Astrocyte (in vitro differentiated cells and primary cell): Measurements from ENCODE around the gene CPOX. TPM values are rescaled to one million over a fixed set of nuclear protein-coding genes. Genes with fewer than 3 reads are reported as not detected.

ENCODE experiments used
- DNase-seq: peaks from one replicate; pipeline ENCODE4 v3.0.0-alpha.2; 2010; ENCODE audit warnings: low read depth
- FAIRE-seq: peaks from 2 replicates; lab custom pipeline; 2011; peaks lifted over from hg19 to GRCh38; lab: Jason Lieb, UNC
- H2AFZ ChIP-seq: 2 replicates; pipeline ENCODE4 v1.6.0; 2012; ENCODE audit warnings: low read depth, low read length, inconsistent platforms
- H3K27ac ChIP-seq: 2 replicates; pipeline ENCODE4 v1.5.1; 2011; ENCODE audit warnings: low read depth, low read length, inconsistent platforms
- H3K27me3 ChIP-seq: 2 replicates; pipeline ENCODE4 v1.6.0; 2011; ENCODE audit warnings: low read length, inconsistent platforms; ENCODE audit not compliant: insufficient read depth
- H3K36me3 ChIP-seq: 2 replicates; pipeline ENCODE4 v1.5.1; 2011; ENCODE audit warnings: low read length, inconsistent platforms; ENCODE audit not compliant: insufficient read depth
- H3K4me1 ChIP-seq: 2 replicates; pipeline ENCODE4 v1.5.1; 2011; ENCODE audit warnings: low read length, inconsistent platforms; ENCODE audit not compliant: insufficient read depth
- H3K4me2 ChIP-seq: 2 replicates; pipeline ENCODE4 v1.6.0; 2012; ENCODE audit warnings: low read length, inconsistent platforms
- H3K4me3 ChIP-seq: 2 replicates; pipeline ENCODE4 v1.5.1; 2011; ENCODE audit warnings: low read depth, mild to moderate bottlenecking, low read length, inconsistent platforms; ENCODE audit not compliant: insufficient read depth
- H3K79me2 ChIP-seq: 2 replicates; pipeline ENCODE4 v1.6.0; 2012; ENCODE audit warnings: mild to moderate bottlenecking, low read length, inconsistent platforms; ENCODE audit not compliant: insufficient read depth
- H3K9ac ChIP-seq: 2 replicates; pipeline ENCODE4 v1.6.0; 2012; ENCODE audit warnings: mild to moderate bottlenecking, low read length, inconsistent platforms
- H3K9me3 ChIP-seq: 2 replicates; pipeline ENCODE4 v1.5.1; 2012; ENCODE audit warnings: low read depth, mild to moderate bottlenecking, low read length, inconsistent platforms; ENCODE audit not compliant: insufficient read depth
- H4K20me1 ChIP-seq: 2 replicates; pipeline ENCODE4 v1.6.0; 2012; ENCODE audit warnings: low read length, inconsistent platforms; ENCODE audit not compliant: insufficient read depth
- H3K27ac Mint-ChIP-seq: one replicate; pipeline ENCODE4 v1.8.0; 2021; ENCODE audit warnings: mild to moderate bottlenecking, mixed read lengths; ENCODE audit not compliant: unreplicated experiment
- H3K27me3 Mint-ChIP-seq: one replicate; pipeline ENCODE4 v1.8.0; 2021; ENCODE audit warnings: low read depth, mixed read lengths; ENCODE audit not compliant: unreplicated experiment
- H3K36me3 Mint-ChIP-seq: one replicate; pipeline ENCODE4 v1.8.0; 2021; ENCODE audit warnings: low read depth, mixed read lengths; ENCODE audit not compliant: unreplicated experiment
- H3K4me1 Mint-ChIP-seq: one replicate; pipeline ENCODE4 v1.8.0; 2021; ENCODE audit warnings: low read depth, mixed read lengths; ENCODE audit not compliant: unreplicated experiment
- H3K4me3 Mint-ChIP-seq: one replicate; pipeline ENCODE4 v1.8.0; 2021; ENCODE audit warnings: mild to moderate bottlenecking, moderate library complexity, mixed read lengths; ENCODE audit not compliant: unreplicated experiment
- H3K9me3 Mint-ChIP-seq: one replicate; pipeline ENCODE4 v1.8.0; 2021; ENCODE audit warnings: mild to moderate bottlenecking, mixed read lengths; ENCODE audit not compliant: unreplicated experiment
- CTCF ChIP-seq: IDR thresholded peaks from 2 replicates; pipeline ENCODE4 v1.5.1; 2011; ENCODE audit warnings: low read depth, mild to moderate bottlenecking, inconsistent platforms, low read length, moderate library complexity; ENCODE audit not compliant: insufficient read depth
- EZH2 ChIP-seq: IDR thresholded peaks from 2 replicates; pipeline ENCODE4 v1.6.1; 2012; ENCODE audit warnings: mild to moderate bottlenecking, low read length, inconsistent platforms; ENCODE audit not compliant: insufficient read depth
- total RNA-seq: library from RNA; stranded (reverse); gene quantifications from 2 replicates; pipeline ENCODE4 v1.2.1, GENCODE V29; 2021

The CPOX gene
- total RNA-seq, 1 donor from 2014 or later, result 23.7 TPM

GRCh38 chr3:98565237-98565643 is 28.2 kb downstream of the CPOX start:
- no peaks in the 10 kb centered on the region for H3K79me2 ChIP-seq
- no peaks in the 10 kb centered on the region for H3K27me3 ChIP-seq
- peaks cover 4% of the 10 kb centered on the region for H3K9me3 Mint-ChIP-seq
- FAIRE-seq (no peak), DNase-seq (no peak)
- no peaks in the 10 kb centered on the region for H3K9me3 ChIP-seq
- no peak overlapping the region for H3K4me3 Mint-ChIP-seq
- peaks cover 18% of the 10 kb centered on the region for H3K4me1 Mint-ChIP-seq
- H3K36me3 Mint-ChIP-seq, result no peaks in the 10 kb centered on the region
- H3K4me1 ChIP-seq, result peaks cover 4% of the 10 kb centered on the region
- H4K20me1 ChIP-seq, result no peaks in the 10 kb centered on the region
- H3K27me3 Mint-ChIP-seq, result no peaks in the 10 kb centered on the region
- H3K27ac ChIP-seq, result no peak overlapping the region
- no peak overlapping the region for H3K9ac ChIP-seq
- no peak overlapping the region for H3K27ac Mint-ChIP-seq
- no peak overlapping the region for H2AFZ ChIP-seq
- H3K36me3 ChIP-seq, result no peaks in the 10 kb centered on the region
- no peak for TF ChIP-seq CTCF
- no peak for TF ChIP-seq EZH2
- no peak overlapping the region for H3K4me3 ChIP-seq
- no peak overlapping the region for H3K4me2 ChIP-seq

- Mint-ChIP-seq H3K4me3 (no peak overlapping the region), H3K27ac (no peak overlapping the region), H3K36me3 (no peaks in the 10 kb centered on the region), H3K27me3 (no peaks in the 10 kb centered on the region), H3K4me1 (peaks cover 18% of the 10 kb centered on the region), H3K9me3 (peaks cover 4% of the 10 kb centered on the region)
- TF ChIP-seq CTCF (no peak), EZH2 (no peak)
- Histone ChIP-seq H3K36me3 (no peaks in the 10 kb centered on the region), H3K9ac (no peak overlapping the region), H2AFZ (no peak overlapping the region), H3K4me1 (peaks cover 4% of the 10 kb centered on the region), H3K27ac (no peak overlapping the region), H3K4me3 (no peak overlapping the region), H3K9me3 (no peaks in the 10 kb centered on the region), H4K20me1 (no peaks in the 10 kb centered on the region), H3K27me3 (no peaks in the 10 kb centered on the region), H3K4me2 (no peak overlapping the region), H3K79me2 (no peaks in the 10 kb centered on the region)
- DNase-seq (no peak), FAIRE-seq (no peak)
Observed at GRCh38 chr3:98564282-98565005, 29.0 kb downstream of the CPOX start.

GRCh38 chr3:98563661-98564281 is 29.6 kb downstream of the CPOX start:
- Histone ChIP-seq H3K4me1 (peaks cover 4% of the 10 kb centered on the region), H3K4me3 (no peak overlapping the region), H3K4me2 (peak overlapping the region; percentile 45), H3K36me3 (no peaks in the 10 kb centered on the region), H4K20me1 (no peaks in the 10 kb centered on the region), H2AFZ (no peak overlapping the region), H3K9ac (no peak overlapping the region), H3K9me3 (no peaks in the 10 kb centered on the region), H3K27ac (peak overlapping the region; percentile 10), H3K27me3 (no peaks in the 10 kb centered on the region), H3K79me2 (no peaks in the 10 kb centered on the region)
- FAIRE-seq, result no peak
- H3K4me1 Mint-ChIP-seq, result peaks cover 18% of the 10 kb centered on the region
- no peak overlapping the region for H3K4me3 Mint-ChIP-seq
- DNase-seq, result peak; percentile 75
- no peaks in the 10 kb centered on the region for H3K36me3 Mint-ChIP-seq
- H3K27me3 Mint-ChIP-seq, result no peaks in the 10 kb centered on the region
- H3K27ac Mint-ChIP-seq, result no peak overlapping the region
- TF ChIP-seq EZH2 (no peak), CTCF (no peak)
- no peaks in the 10 kb centered on the region for H3K9me3 Mint-ChIP-seq
